ENCODE data around the gene CSNK1G2. TPM values are rescaled to one million over a fixed set of nuclear protein-coding genes. Genes with fewer than 3 reads are reported as not detected.

CSNK1G2 gene
- 37.1 TPM for polyA plus RNA-seq (2012; ENCODE audit: low read depth, missing spikeins)

GRCh38 chr19:1941146-1942077, at the start of gene CSNK1G2:
Gene CSNK1G2 (plus strand): TSS chr19:1941172. CDS start chr19:1969773, 28,601 bp downstream.
- TF ChIP-seq PAX5 (IDR thresholded peaks at IDR 0.05; ENCODE audit: insufficient read depth, low read length, severe bottlenecking) (peak; percentile 78), POU2F2 (IDR thresholded peaks at IDR 0.05; ENCODE audit: low read depth, low read length) (no peak)
- FAIRE-seq (no peak), DNase-seq (ENCODE audit: insufficient read length, low spot score) (no peak)

- DNase-seq (ENCODE audit: insufficient read length, low spot score) (no peak), FAIRE-seq (no peak)
- TF ChIP-seq POU2F2 (IDR thresholded peaks at IDR 0.05; ENCODE audit: low read depth, low read length): no peak
These were observed 47.2 kb upstream of the CSNK1G2 start for GRCh38 chr19:1893791-1894190.

GRCh38 chr19:1896508-1896907, 44.5 kb upstream of the CSNK1G2 start:
- DNase-seq (ENCODE audit: insufficient read length, low spot score) (no peak), FAIRE-seq (no peak)
- no peak for TF ChIP-seq POU2F2 (IDR thresholded peaks at IDR 0.05; ENCODE audit: low read depth, low read length)

- FAIRE-seq (no peak), DNase-seq (ENCODE audit: insufficient read length, low spot score) (no peak)
- TF ChIP-seq PAX5 (IDR thresholded peaks at IDR 0.05; ENCODE audit: insufficient read depth, low read length, severe bottlenecking): no peak
- no peak for TF ChIP-seq POU2F2 (IDR thresholded peaks at IDR 0.05; ENCODE audit: low read depth, low read length)
- no peak for TF ChIP-seq POLR2A (IDR thresholded peaks at IDR 0.05; ENCODE audit: low read depth, low read length)
- no peak for TF ChIP-seq SPI1 (IDR thresholded peaks at IDR 0.05; ENCODE audit: low read depth, low read length)
- TF ChIP-seq POLR2AphosphoS5 (IDR thresholded peaks at IDR 0.05; ENCODE audit: low read depth, low read length): no peak
- TF ChIP-seq TAF1 (IDR thresholded peaks at IDR 0.05; ENCODE audit: low read depth, low read length): no peak
These were observed 39.0 kb upstream of the CSNK1G2 start for GRCh38 chr19:1901940-1902404.

GRCh38 chr19:1902923-1903322, 38.0 kb upstream of the CSNK1G2 start:
- DNase-seq (ENCODE audit: insufficient read length, low spot score) (no peak), FAIRE-seq (no peak)
- TF ChIP-seq SPI1 (IDR thresholded peaks at IDR 0.05; ENCODE audit: low read depth, low read length): no peak
- TF ChIP-seq POU2F2 (IDR thresholded peaks at IDR 0.05; ENCODE audit: low read depth, low read length): no peak
- TF ChIP-seq TAF1 (IDR thresholded peaks at IDR 0.05; ENCODE audit: low read depth, low read length): no peak
- no peak for TF ChIP-seq POLR2AphosphoS5 (IDR thresholded peaks at IDR 0.05; ENCODE audit: low read depth, low read length)
- no peak for TF ChIP-seq POLR2A (IDR thresholded peaks at IDR 0.05; ENCODE audit: low read depth, low read length)
- TF ChIP-seq PAX5 (IDR thresholded peaks at IDR 0.05; ENCODE audit: insufficient read depth, low read length, severe bottlenecking): no peak

GRCh38 chr19:1904860-1905109, 36.2 kb upstream of the CSNK1G2 start:
- FAIRE-seq (no peak), DNase-seq (ENCODE audit: insufficient read length, low spot score) (no peak)
- no peak for TF ChIP-seq POLR2AphosphoS5 (IDR thresholded peaks at IDR 0.05; ENCODE audit: low read depth, low read length)

- DNase-seq (ENCODE audit: insufficient read length, low spot score) (peak; percentile 92), FAIRE-seq (peak; percentile 100)
- TF ChIP-seq POU2F2 (IDR thresholded peaks at IDR 0.05; ENCODE audit: low read depth, low read length): no peak
- peak; percentile 56 for TF ChIP-seq POLR2AphosphoS5 (IDR thresholded peaks at IDR 0.05; ENCODE audit: low read depth, low read length)
- TF ChIP-seq TAF1 (IDR thresholded peaks at IDR 0.05; ENCODE audit: low read depth, low read length): no peak
- peak; percentile 28; the same call in 1 of the 2 replicates for TF ChIP-seq POLR2A (IDR thresholded peaks at IDR 0.05; ENCODE audit: low read depth, low read length)
- TF ChIP-seq PAX5 (IDR thresholded peaks at IDR 0.05; ENCODE audit: insufficient read depth, low read length, severe bottlenecking): no peak
- no peak for TF ChIP-seq SPI1 (IDR thresholded peaks at IDR 0.05; ENCODE audit: low read depth, low read length)
These were observed 35.7 kb upstream of the CSNK1G2 start, which contains the start of the genes ADAT3 and SCAMP4 for GRCh38 chr19:1905110-1905862. Gene ADAT3 (plus strand): TSS chr19:1905399. CDS start chr19:1912048, 6,649 bp downstream. Gene SCAMP4 (plus strand): TSS chr19:1905399. CDS start chr19:1915020, 9,621 bp downstream.

- DNase-seq (ENCODE audit: insufficient read length, low spot score) (no peak), FAIRE-seq (peak; percentile 28)
- TF ChIP-seq SPI1 (IDR thresholded peaks at IDR 0.05; ENCODE audit: low read depth, low read length) (no peak), POLR2AphosphoS5 (IDR thresholded peaks at IDR 0.05; ENCODE audit: low read depth, low read length) (no peak), POU2F2 (IDR thresholded peaks at IDR 0.05; ENCODE audit: low read depth, low read length) (no peak), PAX5 (IDR thresholded peaks at IDR 0.05; ENCODE audit: insufficient read depth, low read length, severe bottlenecking) (no peak), POLR2A (IDR thresholded peaks at IDR 0.05; ENCODE audit: low read depth, low read length) (no peak), TAF1 (IDR thresholded peaks at IDR 0.05; ENCODE audit: low read depth, low read length) (no peak)
These were observed 35.1 kb upstream of the CSNK1G2 start for GRCh38 chr19:1905863-1906375.

GRCh38 chr19:1906985-1907562, 33.9 kb upstream of the CSNK1G2 start:
- TF ChIP-seq POLR2A (IDR thresholded peaks at IDR 0.05; ENCODE audit: low read depth, low read length) (no peak), PAX5 (IDR thresholded peaks at IDR 0.05; ENCODE audit: insufficient read depth, low read length, severe bottlenecking) (no peak), POLR2AphosphoS5 (IDR thresholded peaks at IDR 0.05; ENCODE audit: low read depth, low read length) (no peak)
- FAIRE-seq (no peak), DNase-seq (ENCODE audit: insufficient read length, low spot score) (no peak)

Data from GM12891 (cell line).